ENCODE results near the gene PARD3B.

PARD3B gene

DNA sequence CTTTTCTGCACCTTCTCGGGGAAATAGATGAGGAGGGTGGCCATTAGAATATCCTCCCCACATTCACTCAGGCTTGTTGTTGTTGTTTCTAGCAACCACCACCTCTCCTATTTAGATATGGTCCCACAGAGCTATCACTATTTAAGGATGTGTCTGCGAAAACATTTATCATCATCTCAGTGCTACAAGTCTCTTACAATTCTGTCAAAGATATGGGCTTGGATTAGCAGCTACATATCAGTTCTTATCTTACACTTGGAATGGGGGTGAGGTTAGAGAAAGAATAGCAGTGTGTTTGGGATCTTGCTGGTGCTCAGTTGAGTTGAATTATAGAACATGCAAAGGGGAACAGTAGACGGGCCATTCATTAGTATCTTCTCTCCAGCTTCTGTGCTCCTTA is 546.1 kb downstream of the PARD3B start:
- no peak for DNase-seq (ENCODE audit: low read depth)
- no peak overlapping the region for H3K4me3 ChIP-seq (replicated peaks; ENCODE audit: low read depth, low read length)
- TF ChIP-seq, protein P1, sequence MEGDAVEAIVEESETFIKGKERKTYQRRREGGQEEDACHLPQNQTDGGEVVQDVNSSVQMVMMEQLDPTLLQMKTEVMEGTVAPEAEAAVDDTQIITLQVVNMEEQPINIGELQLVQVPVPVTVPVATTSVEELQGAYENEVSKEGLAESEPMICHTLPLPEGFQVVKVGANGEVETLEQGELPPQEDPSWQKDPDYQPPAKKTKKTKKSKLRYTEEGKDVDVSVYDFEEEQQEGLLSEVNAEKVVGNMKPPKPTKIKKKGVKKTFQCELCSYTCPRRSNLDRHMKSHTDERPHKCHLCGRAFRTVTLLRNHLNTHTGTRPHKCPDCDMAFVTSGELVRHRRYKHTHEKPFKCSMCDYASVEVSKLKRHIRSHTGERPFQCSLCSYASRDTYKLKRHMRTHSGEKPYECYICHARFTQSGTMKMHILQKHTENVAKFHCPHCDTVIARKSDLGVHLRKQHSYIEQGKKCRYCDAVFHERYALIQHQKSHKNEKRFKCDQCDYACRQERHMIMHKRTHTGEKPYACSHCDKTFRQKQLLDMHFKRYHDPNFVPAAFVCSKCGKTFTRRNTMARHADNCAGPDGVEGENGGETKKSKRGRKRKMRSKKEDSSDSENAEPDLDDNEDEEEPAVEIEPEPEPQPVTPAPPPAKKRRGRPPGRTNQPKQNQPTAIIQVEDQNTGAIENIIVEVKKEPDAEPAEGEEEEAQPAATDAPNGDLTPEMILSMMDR (IDR thresholded peaks at IDR 0.05; ENCODE audit: low read length, missing control alignments) = no peak

DNA sequence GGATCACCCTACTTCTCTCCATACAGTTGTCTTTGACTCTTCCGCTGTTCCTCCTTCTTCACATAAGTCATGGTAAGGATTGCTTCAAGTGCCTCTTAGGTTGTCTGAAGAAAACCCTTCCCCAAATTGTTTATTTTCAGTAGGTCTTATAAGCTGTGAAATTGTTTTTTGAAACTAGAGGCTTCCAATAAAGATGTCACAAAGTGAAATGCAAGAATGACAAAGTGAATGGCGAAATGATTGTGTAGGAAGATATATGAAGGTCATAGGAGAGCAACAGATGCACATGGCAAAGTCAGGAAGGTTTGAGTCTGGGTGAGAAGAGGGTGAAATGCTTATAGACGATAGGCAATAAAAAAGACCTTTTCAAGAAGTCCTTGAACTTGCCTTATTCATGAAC is 548.8 kb downstream of the PARD3B start:
- no peak overlapping the region for H3K4me3 ChIP-seq (replicated peaks; ENCODE audit: low read depth, low read length)
- TF ChIP-seq, protein P1 (IDR thresholded peaks at IDR 0.05; ENCODE audit: low read length, missing control alignments) = no peak
- no peak for DNase-seq (ENCODE audit: low read depth)

- DNase-seq (ENCODE audit: low read depth) = no peak
- TF ChIP-seq, protein P1 (IDR thresholded peaks at IDR 0.05; ENCODE audit: low read length, missing control alignments) = no peak
- no peak overlapping the region for H3K4me3 ChIP-seq (replicated peaks; ENCODE audit: low read depth, low read length)
These were observed 558.4 kb downstream of the PARD3B start for GRCh38 chr2:205103699-205104098.

DNA sequence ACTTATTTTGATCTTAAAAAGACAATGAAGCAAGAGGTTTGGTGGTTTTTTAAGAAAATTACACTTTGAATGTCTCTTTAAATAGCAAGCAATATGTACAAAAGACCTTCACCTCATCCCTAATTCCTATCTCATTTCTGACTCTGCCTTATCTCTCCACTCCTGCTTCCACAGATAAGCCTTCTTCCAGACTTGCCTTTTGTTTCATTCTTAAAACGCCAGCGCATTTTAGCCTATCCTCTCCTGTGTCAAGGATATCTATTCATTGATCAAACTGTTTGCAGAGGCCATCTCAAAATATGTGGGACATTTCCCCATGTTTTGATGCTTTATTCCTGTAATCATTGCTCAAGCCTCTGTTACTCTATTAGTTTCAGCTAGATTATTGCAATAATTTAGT is 562.5 kb downstream of the PARD3B start:
- no peak for DNase-seq (ENCODE audit: low read depth)
- TF ChIP-seq, protein P1 (IDR thresholded peaks at IDR 0.05; ENCODE audit: low read length, missing control alignments) = no peak
- no peak overlapping the region for H3K4me3 ChIP-seq (replicated peaks; ENCODE audit: low read depth, low read length)

DNA sequence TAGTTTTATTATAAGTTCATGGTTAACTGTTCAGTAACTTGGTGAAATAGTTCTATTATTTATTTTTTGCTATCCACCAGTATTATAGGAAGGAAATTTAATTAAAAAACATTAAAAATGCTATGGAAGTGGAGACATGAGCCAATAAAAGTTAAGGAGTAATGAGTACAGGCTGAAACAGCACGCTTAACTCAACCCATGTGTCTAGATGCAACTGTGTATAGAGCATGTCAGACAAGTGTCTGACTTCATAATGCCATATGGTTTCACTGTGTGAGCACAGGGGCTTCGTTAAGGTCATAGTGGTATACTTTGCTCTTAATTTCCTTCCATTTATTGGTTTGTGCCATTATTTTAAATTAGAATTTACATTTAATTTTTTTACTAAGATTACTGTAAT is 570.2 kb downstream of the PARD3B start:
- DNase-seq (ENCODE audit: low read depth) = no peak
- TF ChIP-seq, protein P1 (IDR thresholded peaks at IDR 0.05; ENCODE audit: low read length, missing control alignments) = no peak
- no peak overlapping the region for H3K4me3 ChIP-seq (replicated peaks; ENCODE audit: low read depth, low read length)

- H3K4me3 ChIP-seq (replicated peaks; ENCODE audit: low read depth, low read length) = no peak overlapping the region
- TF ChIP-seq, protein P1 (IDR thresholded peaks at IDR 0.05; ENCODE audit: low read length, missing control alignments) = no peak
- DNase-seq (ENCODE audit: low read depth) = no peak
These were observed 571.9 kb downstream of the PARD3B start for GRCh38 chr2:205117125-205117524.

DNA sequence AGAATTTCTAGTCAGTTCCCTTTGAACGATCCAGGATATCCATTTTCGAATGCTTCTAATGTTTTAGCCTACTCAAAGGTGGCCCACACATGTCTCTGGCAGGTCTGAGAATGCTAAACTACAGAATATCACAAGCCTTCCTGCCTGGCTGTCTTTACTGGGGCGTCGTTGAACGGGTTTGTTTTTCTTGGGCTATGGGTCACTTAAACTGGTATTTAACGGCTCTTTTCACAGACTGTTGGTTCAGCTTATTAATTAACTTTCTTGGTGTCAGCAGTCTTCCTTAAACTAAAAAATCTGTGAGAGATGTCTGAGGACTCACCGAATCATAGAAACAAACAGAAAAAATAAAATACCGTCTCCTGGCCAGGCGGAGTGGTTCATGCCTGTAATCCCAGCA is 573.9 kb downstream of the PARD3B start:
- H3K4me3 ChIP-seq (replicated peaks; ENCODE audit: low read depth, low read length) = no peak overlapping the region
- TF ChIP-seq, protein P1 (IDR thresholded peaks at IDR 0.05; ENCODE audit: low read length, missing control alignments) = no peak
- DNase-seq (ENCODE audit: low read depth) = no peak

All from fibroblast of pulmonary artery (primary cell).